ENCODE data around the gene REPIN1.
A peak's percentile ranks its signal among the peaks of the same experiment; 100 is the strongest.

Gene REPIN1

DNA sequence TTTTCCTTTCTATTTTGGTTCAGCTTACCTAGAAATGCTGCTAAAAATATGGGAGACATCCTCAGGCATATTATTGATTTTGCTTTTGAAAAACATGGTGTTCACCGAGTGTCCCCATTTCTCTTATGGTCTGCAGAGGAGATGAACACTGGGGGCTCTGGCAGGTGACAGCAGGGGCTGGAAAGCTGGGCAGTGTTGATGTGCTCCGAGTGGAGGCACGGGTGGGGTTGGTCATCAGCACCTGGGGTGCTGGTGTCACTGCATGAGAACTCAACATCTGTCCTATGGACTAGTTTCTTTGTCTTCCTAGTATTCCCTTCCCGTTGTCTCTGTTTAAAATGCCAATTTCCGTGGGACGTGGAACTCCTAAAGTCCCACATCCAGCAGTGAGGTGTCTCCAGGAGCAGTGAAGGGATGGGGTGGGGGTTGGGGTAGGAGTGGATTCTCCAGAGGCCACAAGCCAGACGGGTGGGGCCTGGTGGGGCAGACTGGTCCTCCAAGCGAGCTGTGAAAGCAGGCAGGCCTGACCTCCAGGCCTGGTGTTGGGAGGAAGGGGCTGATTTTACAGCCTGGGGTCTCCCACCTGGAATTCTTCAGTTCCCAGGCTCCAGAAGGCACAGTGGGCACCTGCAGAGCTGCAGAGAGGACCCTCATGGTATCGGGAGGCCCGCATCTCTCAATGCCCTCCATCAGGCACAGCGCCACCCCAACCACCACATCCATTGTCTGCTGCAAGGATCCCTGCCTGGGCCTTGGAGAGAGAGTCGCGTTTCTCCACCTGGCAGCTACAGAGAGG is 35.0 kb downstream of the REPIN1 start:
- DNase-seq (ENCODE audit: extremely low read depth, insufficient read length), result no peak
- no peak for TF ChIP-seq CTCF (IDR thresholded peaks at IDR 0.05; ENCODE audit: insufficient read depth, low read length, poor library complexity, severe bottlenecking)
- no peak overlapping the region for H3K4me3 ChIP-seq (replicated peaks; ENCODE audit: low read depth, low read length)

DNA sequence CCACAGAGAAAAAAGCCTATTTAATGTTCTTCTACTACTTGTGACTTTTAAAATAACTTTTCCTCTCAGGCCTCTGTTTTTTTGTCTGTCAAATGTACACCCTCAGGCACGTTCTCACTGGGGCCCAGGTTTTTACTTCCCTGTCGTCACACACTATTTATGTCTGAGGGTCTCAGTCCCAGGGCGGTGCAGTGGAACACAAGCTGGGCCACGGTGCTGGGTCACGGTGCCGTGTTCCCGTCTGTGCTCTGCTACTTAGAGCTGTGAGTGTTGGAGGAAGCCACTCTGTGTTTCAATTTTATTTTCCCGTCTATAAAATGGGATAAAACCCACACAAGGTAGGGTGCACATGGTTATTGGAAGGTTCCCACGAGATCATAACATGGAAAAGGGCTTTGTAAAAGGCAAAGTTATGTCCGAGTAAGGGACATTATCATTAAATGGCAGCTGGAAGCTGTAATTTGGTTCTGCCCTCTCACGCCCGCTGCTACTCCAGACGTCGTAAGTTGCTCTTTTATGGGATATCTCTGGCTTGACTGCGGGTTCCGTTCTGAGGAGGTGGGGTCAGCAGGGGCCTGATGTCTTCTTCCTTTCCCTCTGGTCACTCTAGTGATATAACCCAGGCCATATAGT is 35.7 kb downstream of the REPIN1 start:
- TF ChIP-seq CTCF (IDR thresholded peaks at IDR 0.05; ENCODE audit: insufficient read depth, low read length, poor library complexity, severe bottlenecking), result no peak
- Histone ChIP-seq H3K4me3 (replicated peaks; ENCODE audit: low read depth, low read length) (peak overlapping the region; percentile 74), H3K27me3 (replicated peaks; ENCODE audit: control insufficient read depth, insufficient read depth, low read length) (no peaks in the 10 kb centered on the region), H3K36me3 (ENCODE audit: control insufficient read depth, insufficient read depth, low read length) (no peaks in the 10 kb centered on the region; the same call in none of the 2 replicates)
- DNase-seq (ENCODE audit: extremely low read depth, insufficient read length), result no peak

More for the DNA sequence above, 35.0 kb downstream of the REPIN1 start:
- Histone ChIP-seq H3K36me3 (ENCODE audit: control insufficient read depth, insufficient read depth, low read length) (peaks cover under 1% of the 10 kb centered on the region), H3K27me3 (replicated peaks; ENCODE audit: control insufficient read depth, insufficient read depth, low read length) (no peaks in the 10 kb centered on the region)

DNA sequence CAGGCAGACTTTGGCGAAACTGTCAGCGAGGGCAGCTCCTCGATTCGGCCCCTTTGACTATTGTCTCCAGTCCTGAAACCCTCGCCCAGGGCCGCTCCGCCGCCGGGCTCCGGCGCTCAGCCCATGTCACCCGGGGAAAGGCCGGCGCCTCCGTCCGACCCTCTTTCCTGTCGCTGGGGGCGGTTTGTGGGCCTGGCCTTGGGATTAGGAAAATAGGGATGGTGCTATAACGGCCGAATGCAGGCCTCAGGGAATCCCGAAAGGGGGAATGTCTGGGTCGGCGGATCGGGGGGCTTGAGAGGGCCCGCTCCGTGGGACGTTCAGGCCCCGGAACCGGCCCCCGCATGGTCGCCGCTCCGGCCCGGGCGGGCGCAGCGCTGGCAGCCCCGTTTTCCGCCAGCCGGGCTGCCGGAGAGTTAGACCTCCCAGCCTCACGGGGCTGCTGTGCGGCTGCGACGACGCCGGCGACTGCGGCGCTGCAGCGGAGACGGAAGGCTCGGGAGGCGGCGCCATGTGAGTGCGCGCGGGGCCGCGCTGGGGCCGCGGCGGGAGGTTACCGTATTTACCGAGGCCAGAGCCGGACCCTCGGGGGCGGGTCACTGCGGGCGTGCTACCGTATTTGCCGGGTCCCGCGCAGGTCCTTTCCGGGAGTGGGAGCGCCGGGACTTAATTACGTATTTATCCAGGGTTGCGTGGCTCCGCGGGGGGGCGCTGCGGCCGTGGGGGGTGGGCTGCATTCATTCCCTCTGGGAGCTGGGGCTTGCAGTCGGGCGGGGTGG is 36.4 kb downstream of the REPIN1 start:
- Histone ChIP-seq H3K27me3 (replicated peaks; ENCODE audit: control insufficient read depth, insufficient read depth, low read length) (no peaks in the 10 kb centered on the region), H3K36me3 (ENCODE audit: control insufficient read depth, insufficient read depth, low read length) (no peaks in the 10 kb centered on the region; the same call in none of the 2 replicates), H3K4me3 (replicated peaks; ENCODE audit: low read depth, low read length) (peak overlapping the region; percentile 74)
- TF ChIP-seq CTCF (IDR thresholded peaks at IDR 0.05; ENCODE audit: insufficient read depth, low read length, poor library complexity, severe bottlenecking), result peak; percentile 25
- peak; percentile 94 for DNase-seq (ENCODE audit: extremely low read depth, insufficient read length)

DNA sequence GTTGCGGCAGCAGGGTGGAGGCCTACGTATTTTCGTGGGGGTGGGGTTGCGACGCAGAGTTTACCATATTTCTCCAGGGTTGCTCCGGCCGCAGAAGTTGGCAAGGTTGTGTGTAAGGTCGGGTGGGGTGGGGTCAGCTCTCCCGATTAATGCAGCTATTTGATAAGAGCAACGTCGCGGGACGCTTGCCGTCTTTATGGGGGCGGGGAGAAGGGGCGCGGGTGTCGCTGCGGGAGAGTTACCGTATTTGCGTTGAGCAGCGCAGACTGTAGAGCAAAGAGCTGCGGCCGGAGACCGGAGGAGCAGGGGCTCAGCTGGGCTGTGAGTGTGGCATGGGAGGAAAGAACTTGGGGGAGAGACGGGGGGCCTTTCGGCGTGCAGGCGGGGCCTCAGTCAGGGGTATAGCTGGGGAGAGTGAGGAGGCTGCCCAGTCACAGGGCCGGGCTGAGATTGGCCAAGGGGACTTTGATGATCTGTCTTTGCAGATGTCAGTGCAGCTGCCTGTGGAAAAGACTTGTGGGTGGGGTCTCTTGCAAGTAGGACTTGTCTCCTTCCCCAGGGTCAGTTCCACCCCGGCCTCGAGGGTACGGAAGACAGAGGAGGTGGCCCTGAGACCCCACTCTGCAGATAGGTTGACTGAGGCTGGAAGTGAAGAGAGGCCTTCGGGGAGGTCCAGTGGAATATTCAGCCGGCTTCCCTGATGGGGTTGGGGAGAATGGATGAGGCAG is 37.1 kb downstream of the REPIN1 start:
- peak; percentile 73 for DNase-seq (ENCODE audit: extremely low read depth, insufficient read length)
- Histone ChIP-seq H3K27me3 (replicated peaks; ENCODE audit: control insufficient read depth, insufficient read depth, low read length) (no peaks in the 10 kb centered on the region), H3K4me3 (replicated peaks; ENCODE audit: low read depth, low read length) (peak overlapping the region; percentile 74), H3K36me3 (ENCODE audit: control insufficient read depth, insufficient read depth, low read length) (peaks cover 2% of the 10 kb centered on the region)
- no peak for TF ChIP-seq CTCF (IDR thresholded peaks at IDR 0.05; ENCODE audit: insufficient read depth, low read length, poor library complexity, severe bottlenecking)

DNA sequence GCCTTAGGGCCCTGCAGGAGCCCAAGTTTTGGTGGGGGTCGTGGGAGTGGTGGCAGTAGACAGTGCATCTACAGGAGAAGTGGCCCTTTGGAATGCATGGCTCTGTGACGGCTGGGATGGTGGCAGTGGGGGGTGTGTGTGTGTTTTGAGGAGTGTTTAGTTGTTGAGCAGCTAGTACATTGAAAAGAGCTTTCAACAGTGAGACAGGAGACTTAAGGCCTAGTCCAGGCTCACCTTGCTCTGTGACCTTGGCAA is 37.6 kb downstream of the REPIN1 start:
- Histone ChIP-seq H3K27me3 (replicated peaks; ENCODE audit: control insufficient read depth, insufficient read depth, low read length) (no peaks in the 10 kb centered on the region), H3K4me3 (replicated peaks; ENCODE audit: low read depth, low read length) (peak overlapping the region; percentile 74), H3K36me3 (ENCODE audit: control insufficient read depth, insufficient read depth, low read length) (peaks cover 2% of the 10 kb centered on the region)
- no peak for DNase-seq (ENCODE audit: extremely low read depth, insufficient read length)
- TF ChIP-seq CTCF (IDR thresholded peaks at IDR 0.05; ENCODE audit: insufficient read depth, low read length, poor library complexity, severe bottlenecking), result no peak

All from GM06990 (cell line).